Breast epithelium (tissue), 4 donors: ENCODE data around the gene VPS26B. TPM values are rescaled to one million over a fixed set of nuclear protein-coding genes. Genes with fewer than 3 reads are reported as not detected.

ENCODE experiments used
- DNase-seq, 2 donors: peaks; one replicate each; pipeline ENCODE4 v3.0.0-alpha.2; 2019; ENCODE audit warnings: low spot score in 2 of 2
- H3K27ac ChIP-seq, 2 donors: fragments of 200-600 bp; sonication (generic) in 1 of 2; one replicate each; pipeline ENCODE4 v1.5.1; 2016 to 2019; ENCODE audit warnings: mild to moderate bottlenecking in 1 of 2
- H3K27me3 ChIP-seq, 2 donors: fragments of 200-600 bp; sonication (generic) in 1 of 2; one replicate each; pipeline versions ENCODE4 v1.5.1 to v1.6.0; 2017 to 2019; ENCODE audit warnings: control low read depth in 1 of 2, mild to moderate bottlenecking in 1 of 2
- H3K36me3 ChIP-seq: fragments of 200-600 bp; one replicate; pipeline ENCODE4 v1.5.1; 2019
- H3K4me1 ChIP-seq, 2 donors: fragments of 200-600 bp; sonication (generic); one replicate each; pipeline ENCODE4 v1.5.1; 2016 to 2019; ENCODE audit warnings: control low read depth in 1 of 2
- H3K4me3 ChIP-seq, 3 donors: fragments of 200-600 bp; sonication (generic); 1 replicate in 2 of 3; 2 replicates in 1 of 3; pipeline ENCODE4 v1.5.1; 2016 to 2019; ENCODE audit warnings: mild to moderate bottlenecking in 3 of 3, moderate library complexity in 2 of 3
- H3K9me3 ChIP-seq, 2 donors: fragments of 200-600 bp; sonication (generic) in 1 of 2; one replicate each; pipeline ENCODE4 v1.5.1; 2016 to 2019; ENCODE audit warnings: control low read depth in 1 of 2
- CTCF ChIP-seq, 3 donors: fragments of 450-650 bp; IDR thresholded peaks; one replicate each; pipeline ENCODE4 v1.5.1; 2016 to 2017; ENCODE audit warnings: antibody characterized with exemption in 3 of 3, mild to moderate bottlenecking in 3 of 3, moderate library complexity in 3 of 3
- POLR2A ChIP-seq: fragments of 450-650 bp; IDR thresholded peaks from one replicate; pipeline ENCODE4 v1.6.1; 2016; ENCODE audit warnings: antibody characterized with exemption, mild to moderate bottlenecking, moderate library complexity
- POLR2AphosphoS5 ChIP-seq, 3 donors: sonication (generic); formaldehyde crosslinking; IDR thresholded peaks; one replicate each; pipeline ENCODE4 v1.6.1; 2017; ENCODE audit warnings: antibody characterized with exemption in 3 of 3
- intact Hi-C: fragments of 100-400 bp; cut with DNase I; formaldehyde crosslinking; loops from one replicate; pipeline ENCODE4 v1.15.1; 2023; ENCODE audit warnings: low total_unique reads
- total RNA-seq, 3 donors: library from RNA; depleted of rRNA; stranded (reverse); fragments of >200 nt; gene quantifications; one replicate each; pipeline ENCODE4 v1.1.0, GENCODE V29; 2016

VPS26B gene
- total RNA-seq, 3 donors from 2014 or later, result 34.4 to 45.0 (median 40.1) TPM

GRCh38 chr11:134224710-134225664 is 516 bp downstream of the VPS26B start:
- intact Hi-C loops, result no loop called here
- no peaks in the 10 kb centered on the region for H3K9me3 ChIP-seq
- H3K27me3 ChIP-seq, result no peaks in the 10 kb centered on the region
- H3K36me3 ChIP-seq, result no peaks in the 10 kb centered on the region
- peak overlapping the region; percentile 90 to 95 for H3K27ac ChIP-seq
- no peak for TF ChIP-seq CTCF (IDR thresholded peaks at IDR 0.05)
- TF ChIP-seq POLR2AphosphoS5 (IDR thresholded peaks at IDR 0.05), result no peak
- TF ChIP-seq POLR2A, result no peak
- peak; percentile 45 to 76 for DNase-seq
- H3K4me1 ChIP-seq, result peaks cover 5 to 11% of the 10 kb centered on the region in 2 donors
- H3K4me3 ChIP-seq, result peak overlapping the region; percentile 80 to 99 (median 81)

- no peaks in the 10 kb centered on the region for H3K9me3 ChIP-seq
- peak overlapping the region in 1 of 3 donors; percentile 99 for H3K4me3 ChIP-seq
- intact Hi-C loops, result no loop called here
- DNase-seq, result no peak
- H3K4me1 ChIP-seq, result peaks cover 5 to 11% of the 10 kb centered on the region in 2 donors
- H3K36me3 ChIP-seq, result no peaks in the 10 kb centered on the region
- H3K27me3 ChIP-seq, result no peaks in the 10 kb centered on the region
- H3K27ac ChIP-seq, result peak overlapping the region in 1 of 2 donors; percentile 10
- TF ChIP-seq CTCF (IDR thresholded peaks at IDR 0.05) (no peak), POLR2AphosphoS5 (IDR thresholded peaks at IDR 0.05) (no peak), POLR2A (no peak)
These were observed 2.4 kb downstream of the VPS26B start for GRCh38 chr11:134226806-134227325.

GRCh38 chr11:134228625-134229024 is 4.2 kb downstream of the VPS26B start:
- TF ChIP-seq POLR2A, result no peak
- TF ChIP-seq CTCF (IDR thresholded peaks at IDR 0.05), result no peak
- no peak for TF ChIP-seq POLR2AphosphoS5 (IDR thresholded peaks at IDR 0.05)
- no peak overlapping the region for H3K27ac ChIP-seq
- H3K27me3 ChIP-seq, result no peaks in the 10 kb centered on the region
- no peaks in the 10 kb centered on the region for H3K9me3 ChIP-seq
- no peak for DNase-seq
- no peaks in the 10 kb centered on the region for H3K36me3 ChIP-seq
- intact Hi-C loops, result no loop called here
- H3K4me1 ChIP-seq, result peaks cover 0 to 7% of the 10 kb centered on the region in 2 donors
- H3K4me3 ChIP-seq, result no peak overlapping the region

GRCh38 chr11:134229126-134229790 is 4.8 kb downstream of the VPS26B start:
- Histone ChIP-seq H3K27ac (no peak overlapping the region), H3K4me3 (no peak overlapping the region), H3K27me3 (no peaks in the 10 kb centered on the region), H3K9me3 (no peaks in the 10 kb centered on the region), H3K36me3 (no peaks in the 10 kb centered on the region), H3K4me1 (peaks cover 0 to 7% of the 10 kb centered on the region in 2 donors)
- intact Hi-C loops, result no loop called here
- TF ChIP-seq CTCF (IDR thresholded peaks at IDR 0.05) (no peak), POLR2AphosphoS5 (IDR thresholded peaks at IDR 0.05) (no peak), POLR2A (no peak)
- DNase-seq, result no peak
